NCI-H748 (cell line): ENCODE measurements around the gene CFAP90.

Source experiments
- DNase-seq: peaks from one replicate; lab custom pipeline; 2025; ENCODE audit not compliant: unreplicated experiment; lab: John Stamatoyannopoulos, UW

The CFAP90 gene

GRCh38 chr5:7784683-7785380, 66.1 kb downstream of the CFAP90 start:
- no peak for DNase-seq

- no peak for DNase-seq
These were observed 69.0 kb downstream of the CFAP90 start for GRCh38 chr5:7781899-7782298.
